HEK293 (cell line): ENCODE results near the gene LRRTM4.

Experiments
- CTCF ChIA-PET: fragments of 350-600 bp; formaldehyde crosslinking; extraction: SDS; loops from one replicate; lab custom pipeline; 2021; ENCODE audit warnings: antibody characterized with exemption; lab: Yijun Ruan, JAX
- POLR2A ChIA-PET: fragments of 300-600 bp; formaldehyde crosslinking; extraction: SDS; loops from one replicate; lab custom pipeline; 2020; ENCODE audit warnings: antibody characterized with exemption, inconsistent platforms; lab: Yijun Ruan, JAX
- H3K27ac ChIP-seq: fragments of 200-500 bp; sonication (Bioruptor generic); 2 replicates; pipeline ENCODE4 v1.5.1; 2014; ENCODE audit warnings: low read depth, low read length, control low read depth, inconsistent platforms; ENCODE audit errors: extremely low read depth
- H3K36me3 ChIP-seq, 2 experiments: fragments of 200-500 bp in 1 of 2; sonication (Bioruptor generic) in 1 of 2; 1 replicate in 1 of 2; 2 replicates in 1 of 2; pipeline ENCODE4 v1.5.1; 2014 to 2017; ENCODE audit warnings: inconsistent platforms in 2 of 2, low read length in 2 of 2; ENCODE audit not compliant: control insufficient read depth in 2 of 2, insufficient read depth in 1 of 2
- H3K4me1 ChIP-seq: fragments of 200-500 bp; sonication (Bioruptor generic); 2 replicates; pipeline ENCODE4 v1.5.1; 2014; ENCODE audit warnings: mild to moderate bottlenecking, low read length, inconsistent platforms; ENCODE audit not compliant: control insufficient read depth, insufficient read depth
- H3K4me3 ChIP-seq: 2 replicates; pipeline ENCODE4 v1.5.1; 2011; ENCODE audit warnings: low read depth, mild to moderate bottlenecking, control low read depth, low read length, moderate library complexity
- H3K9me3 ChIP-seq: fragments of 200-500 bp; sonication (Bioruptor generic); 2 replicates; pipeline ENCODE4 v1.5.1; 2014; ENCODE audit warnings: low read depth, low read length, inconsistent platforms; ENCODE audit not compliant: control insufficient read depth, insufficient read depth
- BCL11A ChIP-seq: fragments of 450-650 bp; formaldehyde crosslinking; IDR thresholded peaks from 2 replicates; pipeline ENCODE4 v1.5.1; 2016; ENCODE audit warnings: low read depth, missing biosample characterization, missing genetic modification characterization
- BCL11B ChIP-seq: fragments of 450-650 bp; formaldehyde crosslinking; IDR thresholded peaks from 2 replicates; pipeline ENCODE4 v1.5.1; 2016; ENCODE audit warnings: low read depth, missing biosample characterization, missing genetic modification characterization
- FEZF1 ChIP-seq: fragments of 450-650 bp; formaldehyde crosslinking; IDR thresholded peaks from 2 replicates; pipeline ENCODE4 v1.5.1; 2016; ENCODE audit warnings: missing biosample characterization, missing genetic modification characterization
- HOXC10 ChIP-seq: sonication (generic); formaldehyde crosslinking; IDR thresholded peaks from 2 replicates; pipeline ENCODE4 v1.8.1; 2023; ENCODE audit warnings: mild to moderate bottlenecking, missing genetic modification reagents
- IKZF3 ChIP-seq: fragments of 450-650 bp; IDR thresholded peaks from 2 replicates; pipeline ENCODE4 v1.5.0; 2018; ENCODE audit warnings: missing biosample characterization, mild to moderate bottlenecking, missing genetic modification characterization, moderate library complexity
- MYNN ChIP-seq: fragments of 450-650 bp; formaldehyde crosslinking; IDR thresholded peaks from 2 replicates; pipeline ENCODE4 v1.5.1; 2016; ENCODE audit warnings: missing biosample characterization, missing genetic modification characterization, borderline replicate concordance
- PBX3 ChIP-seq: sonication (generic); formaldehyde crosslinking; IDR thresholded peaks from 2 replicates; pipeline ENCODE4 v1.8.1; 2022; ENCODE audit warnings: mild to moderate bottlenecking, moderate library complexity, missing genetic modification reagents
- PRDM6 ChIP-seq: fragments of 450-650 bp; formaldehyde crosslinking; IDR thresholded peaks from 2 replicates; pipeline ENCODE4 v1.5.1; 2017; ENCODE audit warnings: missing biosample characterization, missing genetic modification characterization
- TCF7L2 ChIP-seq: IDR thresholded peaks from 2 replicates; pipeline ENCODE4 v1.6.1; 2011; ENCODE audit warnings: low read depth, mild to moderate bottlenecking, inconsistent platforms, low read length, moderate library complexity, borderline replicate concordance
- TRIM28 ChIP-seq: IDR thresholded peaks from 2 replicates; pipeline ENCODE4 v1.6.1; 2011; ENCODE audit warnings: low read length, control low read depth, borderline replicate concordance
- ZEB2 ChIP-seq: fragments of 450-650 bp; formaldehyde crosslinking; IDR thresholded peaks from 2 replicates; pipeline ENCODE4 v1.5.1; 2016; ENCODE audit warnings: missing biosample characterization, missing genetic modification characterization
- ZFP69B ChIP-seq: fragments of 450-650 bp; formaldehyde crosslinking; IDR thresholded peaks from 2 replicates; pipeline ENCODE4 v1.5.1; 2016; ENCODE audit warnings: missing biosample characterization, missing genetic modification characterization
- ZNF10 ChIP-seq: fragments of 450-650 bp; formaldehyde crosslinking; IDR thresholded peaks from 2 replicates; pipeline ENCODE4 v1.5.1; 2017; ENCODE audit warnings: missing biosample characterization, missing genetic modification characterization
- ZNF140 ChIP-seq: fragments of 450-650 bp; formaldehyde crosslinking; IDR thresholded peaks from 2 replicates; pipeline ENCODE4 v1.5.1; 2016; ENCODE audit warnings: missing biosample characterization, missing genetic modification characterization
- ZNF169 ChIP-seq: fragments of 450-650 bp; formaldehyde crosslinking; IDR thresholded peaks from 2 replicates; pipeline ENCODE4 v1.5.1; 2016; ENCODE audit warnings: missing biosample characterization, missing genetic modification characterization
- ZNF211 ChIP-seq: fragments of 450-650 bp; formaldehyde crosslinking; IDR thresholded peaks from 2 replicates; pipeline ENCODE4 v1.5.1; 2016; ENCODE audit warnings: low read depth, missing biosample characterization, missing genetic modification characterization
- ZNF214 ChIP-seq: fragments of 450-650 bp; formaldehyde crosslinking; IDR thresholded peaks from 2 replicates; pipeline ENCODE4 v1.5.1; 2017; ENCODE audit warnings: missing biosample characterization, mild to moderate bottlenecking, missing genetic modification characterization, borderline replicate concordance
- ZNF335 ChIP-seq: fragments of 450-650 bp; formaldehyde crosslinking; conservative IDR thresholded peaks from 2 replicates; pipeline ENCODE4 v1.5.1; 2016; ENCODE audit warnings: missing biosample characterization, missing genetic modification characterization
- ZNF354C ChIP-seq: fragments of 450-650 bp; formaldehyde crosslinking; IDR thresholded peaks from 2 replicates; pipeline ENCODE4 v1.5.1; 2016; ENCODE audit warnings: missing biosample characterization, missing genetic modification characterization, low read depth, borderline replicate concordance
- ZNF501 ChIP-seq: fragments of 450-650 bp; formaldehyde crosslinking; IDR thresholded peaks from 2 replicates; pipeline ENCODE4 v1.5.1; 2016; ENCODE audit warnings: missing biosample characterization, missing genetic modification characterization
- ZNF610 ChIP-seq: fragments of 450-650 bp; formaldehyde crosslinking; IDR thresholded peaks from 2 replicates; pipeline ENCODE4 v1.5.1; 2016; ENCODE audit warnings: missing biosample characterization, missing genetic modification characterization, borderline replicate concordance
- ZNF654 ChIP-seq: fragments of 450-650 bp; formaldehyde crosslinking; IDR thresholded peaks from 2 replicates; pipeline ENCODE4 v1.5.1; 2016; ENCODE audit warnings: low read depth, missing biosample characterization, missing genetic modification characterization
- ZNF660 ChIP-seq: fragments of 450-650 bp; IDR thresholded peaks from 2 replicates; pipeline ENCODE4 v1.5.1; 2018; ENCODE audit warnings: missing biosample characterization, mild to moderate bottlenecking, missing genetic modification characterization
- ZNF677 ChIP-seq: fragments of 450-650 bp; IDR thresholded peaks from 2 replicates; pipeline ENCODE4 v1.5.0; 2018; ENCODE audit warnings: missing biosample characterization, mild to moderate bottlenecking, missing genetic modification characterization, moderate library complexity
- ZNF747 ChIP-seq: fragments of 450-650 bp; formaldehyde crosslinking; IDR thresholded peaks from 2 replicates; pipeline ENCODE4 v1.5.1; 2016; ENCODE audit warnings: missing biosample characterization, missing genetic modification characterization
- ZSCAN30 ChIP-seq: fragments of 450-650 bp; IDR thresholded peaks from 2 replicates; pipeline ENCODE4 v1.5.1; 2018; ENCODE audit warnings: missing biosample characterization, mild to moderate bottlenecking, missing genetic modification characterization, moderate library complexity
- TF ChIP-seq, protein P1 (sequence below): fragments of 450-650 bp; formaldehyde crosslinking; IDR thresholded peaks from 2 replicates; pipeline ENCODE4 v1.5.1; 2017; ENCODE audit warnings: missing biosample characterization, missing genetic modification characterization

Gene LRRTM4

GRCh38 chr2:77567723-77568122 is 45.5 kb upstream of the LRRTM4 start (continued):
- peak; percentile 84 for TF ChIP-seq ZSCAN30
- no peak for TF ChIP-seq ZNF214 (tag by site-specific recombination)
- TF ChIP-seq ZNF211 (tag by site-specific recombination), result no peak
- no peak for TF ChIP-seq BCL11A (tag by site-specific recombination)
- TF ChIP-seq BCL11B, result peak; percentile 77
- peak; percentile 80 for TF ChIP-seq FEZF1 (tag by site-specific recombination)
- TF ChIP-seq ZFP69B (tag by site-specific recombination), result no peak
- no peak for TF ChIP-seq ZNF747 (tag by site-specific recombination)
- no peak for TF ChIP-seq ZNF10
- no peak for TF ChIP-seq ZNF660 (tag by site-specific recombination)
- no peak for TF ChIP-seq ZNF354C (tag by site-specific recombination)
- TF ChIP-seq MYNN, result no peak
- no peak for TF ChIP-seq ZNF654
- no peak for TF ChIP-seq HOXC10 (CRISPR knock-in tag)
- TF ChIP-seq ZNF677 (tag by site-specific recombination), result no peak
- TF ChIP-seq ZNF610 (tag by site-specific recombination), result no peak
- TF ChIP-seq IKZF3 (tag by site-specific recombination), result peak; percentile 68

GRCh38 chr2:77566582-77566981 is 44.4 kb upstream of the LRRTM4 start:
- H3K27ac ChIP-seq, result no peak overlapping the region
- no peak overlapping the region for H3K4me3 ChIP-seq
- no peaks in the 10 kb centered on the region for H3K4me1 ChIP-seq
- no peaks in the 10 kb centered on the region for H3K36me3 ChIP-seq
- ChIA-PET CTCF (no interaction called here), POLR2A (no interaction called here)
- no peak for TF ChIP-seq TCF7L2
- TF ChIP-seq TRIM28, result no peak
- TF ChIP-seq, protein P1, sequence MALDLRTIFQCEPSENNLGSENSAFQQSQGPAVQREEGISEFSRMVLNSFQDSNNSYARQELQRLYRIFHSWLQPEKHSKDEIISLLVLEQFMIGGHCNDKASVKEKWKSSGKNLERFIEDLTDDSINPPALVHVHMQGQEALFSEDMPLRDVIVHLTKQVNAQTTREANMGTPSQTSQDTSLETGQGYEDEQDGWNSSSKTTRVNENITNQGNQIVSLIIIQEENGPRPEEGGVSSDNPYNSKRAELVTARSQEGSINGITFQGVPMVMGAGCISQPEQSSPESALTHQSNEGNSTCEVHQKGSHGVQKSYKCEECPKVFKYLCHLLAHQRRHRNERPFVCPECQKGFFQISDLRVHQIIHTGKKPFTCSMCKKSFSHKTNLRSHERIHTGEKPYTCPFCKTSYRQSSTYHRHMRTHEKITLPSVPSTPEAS (tag by site-specific recombination), result no peak
- no peak for TF ChIP-seq ZNF140
- no peak for TF ChIP-seq ZEB2
- TF ChIP-seq PRDM6, result no peak
- no peak for TF ChIP-seq ZNF747 (tag by site-specific recombination)
- TF ChIP-seq ZNF660 (tag by site-specific recombination), result no peak
- no peak for TF ChIP-seq ZNF169 (tag by site-specific recombination)
- TF ChIP-seq ZNF335 (tag by site-specific recombination), result no peak
- no peak for TF ChIP-seq PBX3 (CRISPR knock-in tag)
- TF ChIP-seq ZNF501 (tag by site-specific recombination), result no peak
- H3K9me3 ChIP-seq, result no peaks in the 10 kb centered on the region
